Activated naive CD4-positive, alpha-beta T cell treated with anti-CD3 and anti-CD28 coated beads, Interleukin-2, amount 50 U/mL, for 72 hours (primary cell): ENCODE measurements around the gene CMYA5. TPM values are rescaled to one million over a fixed set of nuclear protein-coding genes. Genes with fewer than 3 reads are reported as not detected.
A peak's percentile ranks its signal among the peaks of the same experiment; 100 is the strongest.

Source experiments
- ATAC-seq, 2 donors: fragments of 150-1000 bp; cut with Tn5 transposase; 2 replicates each; pipeline ENCODE4 v1.10.0; 2021; ENCODE audit warnings: mild to moderate bottlenecking in 2 of 2, moderate library complexity in 2 of 2
- DNase-seq, 2 donors: peaks; one replicate each; pipeline ENCODE4 v3.0.0; 2021 to 2022; ENCODE audit warnings: low spot score in 2 of 2
- H3K27ac Mint-ChIP-seq, 2 donors: one replicate each; pipeline ENCODE4 v1.8.0; 2022; ENCODE audit warnings: mild to moderate bottlenecking in 2 of 2, mixed read lengths in 2 of 2
- H3K36me3 Mint-ChIP-seq, 2 donors: one replicate each; pipeline ENCODE4 v1.8.0; 2022; ENCODE audit warnings: mixed read lengths in 2 of 2
- H3K9me3 Mint-ChIP-seq, 2 donors: one replicate each; pipeline ENCODE4 v1.8.0; 2022; ENCODE audit warnings: mixed read lengths in 2 of 2
- total RNA-seq, 2 donors: library from RNA; stranded (reverse); gene quantifications; one replicate each; pipeline ENCODE4 v1.2.3, GENCODE V29; 2022

Gene CMYA5
- total RNA-seq, 2 donors from 2014 or later: 0.30 to 0.39 TPM

- H3K27ac Mint-ChIP-seq: no peak overlapping the region
- ATAC-seq (no peak), DNase-seq (no peak)
- peaks cover 11 to 13% of the 10 kb centered on the region in 2 donors for H3K36me3 Mint-ChIP-seq
- H3K9me3 Mint-ChIP-seq: no peaks in the 10 kb centered on the region
These were observed 40.0 kb downstream of the CMYA5 start for GRCh38 chr5:79729679-79730078.

- ATAC-seq (no peak), DNase-seq (no peak)
- Mint-ChIP-seq H3K27ac (no peak overlapping the region), H3K9me3 (no peaks in the 10 kb centered on the region), H3K36me3 (peaks cover 11 to 18% of the 10 kb centered on the region in 2 donors)
These were observed 40.9 kb downstream of the CMYA5 start for GRCh38 chr5:79730564-79730963.

DNA sequence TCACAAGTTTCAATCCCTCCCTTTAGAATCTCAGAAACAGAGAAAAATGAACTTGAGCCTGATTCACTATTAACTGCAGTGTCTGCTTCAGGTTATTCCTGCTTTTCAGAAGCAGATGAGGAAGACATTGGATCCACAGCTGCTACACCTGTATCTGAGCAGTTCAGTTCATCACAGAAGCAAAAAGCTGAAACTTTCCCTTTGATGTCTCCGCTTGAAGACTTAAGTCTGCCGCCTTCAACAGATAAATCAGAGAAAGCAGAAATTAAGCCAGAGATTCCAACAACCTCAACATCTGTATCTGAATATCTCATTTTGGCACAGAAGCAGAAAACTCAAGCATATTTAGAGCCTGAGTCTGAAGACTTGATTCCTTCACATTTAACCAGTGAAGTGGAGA is 42.1 kb downstream of the CMYA5 start:
- peaks cover 11 to 18% of the 10 kb centered on the region in 2 donors for H3K36me3 Mint-ChIP-seq
- no peak for ATAC-seq
- H3K9me3 Mint-ChIP-seq: no peaks in the 10 kb centered on the region
- DNase-seq: no peak
- no peak overlapping the region for H3K27ac Mint-ChIP-seq

- Mint-ChIP-seq H3K36me3 (peaks cover 1 to 19% of the 10 kb centered on the region in 2 donors), H3K27ac (peak overlapping the region; percentile 10 to 78), H3K9me3 (peaks cover 0 to 7% of the 10 kb centered on the region in 2 donors)
- ATAC-seq (peak; percentile 74 to 89), DNase-seq (no peak)
These were observed 47.2 kb downstream of the CMYA5 start for GRCh38 chr5:79736528-79737514.

- DNase-seq (no peak), ATAC-seq (no peak)
- H3K36me3 Mint-ChIP-seq: peaks cover 0 to 19% of the 10 kb centered on the region in 2 donors
- no peak overlapping the region for H3K27ac Mint-ChIP-seq
- peaks cover 0 to 7% of the 10 kb centered on the region in 2 donors for H3K9me3 Mint-ChIP-seq
These were observed 48.7 kb downstream of the CMYA5 start for GRCh38 chr5:79738349-79738748.

- peaks cover 0 to 7% of the 10 kb centered on the region in 2 donors for H3K9me3 Mint-ChIP-seq
- ATAC-seq: no peak
- no peak for DNase-seq
- H3K27ac Mint-ChIP-seq: no peak overlapping the region
- H3K36me3 Mint-ChIP-seq: peaks cover 0 to 9% of the 10 kb centered on the region in 2 donors
These were observed 53.0 kb downstream of the CMYA5 start for GRCh38 chr5:79742549-79743136.

DNA sequence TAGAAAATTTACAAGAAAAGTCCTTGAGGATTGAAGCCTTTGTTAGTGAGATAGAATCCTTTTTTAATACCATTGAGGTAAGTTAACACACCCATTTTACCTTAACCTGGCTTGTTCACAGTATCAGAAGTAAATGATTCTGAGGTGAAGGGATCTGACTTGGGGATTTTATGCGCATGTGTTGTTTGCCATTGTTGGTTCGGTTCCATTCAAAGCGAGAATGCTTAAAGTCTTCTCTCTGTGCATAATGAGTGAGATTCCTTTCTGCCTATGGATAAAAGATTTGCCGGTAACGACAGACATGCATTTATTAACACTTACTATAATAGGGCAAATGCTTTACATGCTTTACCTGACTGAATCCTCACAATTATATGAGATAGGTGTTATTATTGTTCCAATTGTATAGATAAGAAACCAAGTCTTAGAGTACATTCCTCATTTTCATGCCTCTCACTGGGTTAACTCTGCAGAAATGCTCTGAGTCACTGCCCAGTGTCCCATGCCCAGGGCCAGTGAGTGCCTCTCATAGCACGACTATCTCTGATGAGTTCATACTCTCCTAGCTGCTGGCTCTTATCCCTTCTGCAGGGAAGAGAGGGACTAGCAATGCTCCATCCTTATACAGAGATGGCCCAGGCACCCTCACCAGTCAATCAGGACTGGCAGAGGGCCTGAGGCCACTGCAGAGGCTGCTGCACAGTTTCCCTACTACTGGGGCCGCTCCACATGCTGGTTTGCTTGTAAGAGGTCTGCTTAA is 54.4 kb downstream of the CMYA5 start:
- Mint-ChIP-seq H3K9me3 (no peaks in the 10 kb centered on the region), H3K27ac (no peak overlapping the region), H3K36me3 (no peaks in the 10 kb centered on the region)
- no peak for ATAC-seq
- DNase-seq: no peak

GRCh38 chr5:79745255-79745654 is 55.6 kb downstream of the CMYA5 start:
- DNase-seq (no peak), ATAC-seq (no peak)
- Mint-ChIP-seq H3K27ac (no peak overlapping the region), H3K36me3 (no peaks in the 10 kb centered on the region), H3K9me3 (no peaks in the 10 kb centered on the region)

- no peak for ATAC-seq
- DNase-seq: no peak
- Mint-ChIP-seq H3K9me3 (no peaks in the 10 kb centered on the region), H3K27ac (no peak overlapping the region), H3K36me3 (no peaks in the 10 kb centered on the region)
These were observed 57.3 kb downstream of the CMYA5 start for GRCh38 chr5:79746642-79747569.

DNA sequence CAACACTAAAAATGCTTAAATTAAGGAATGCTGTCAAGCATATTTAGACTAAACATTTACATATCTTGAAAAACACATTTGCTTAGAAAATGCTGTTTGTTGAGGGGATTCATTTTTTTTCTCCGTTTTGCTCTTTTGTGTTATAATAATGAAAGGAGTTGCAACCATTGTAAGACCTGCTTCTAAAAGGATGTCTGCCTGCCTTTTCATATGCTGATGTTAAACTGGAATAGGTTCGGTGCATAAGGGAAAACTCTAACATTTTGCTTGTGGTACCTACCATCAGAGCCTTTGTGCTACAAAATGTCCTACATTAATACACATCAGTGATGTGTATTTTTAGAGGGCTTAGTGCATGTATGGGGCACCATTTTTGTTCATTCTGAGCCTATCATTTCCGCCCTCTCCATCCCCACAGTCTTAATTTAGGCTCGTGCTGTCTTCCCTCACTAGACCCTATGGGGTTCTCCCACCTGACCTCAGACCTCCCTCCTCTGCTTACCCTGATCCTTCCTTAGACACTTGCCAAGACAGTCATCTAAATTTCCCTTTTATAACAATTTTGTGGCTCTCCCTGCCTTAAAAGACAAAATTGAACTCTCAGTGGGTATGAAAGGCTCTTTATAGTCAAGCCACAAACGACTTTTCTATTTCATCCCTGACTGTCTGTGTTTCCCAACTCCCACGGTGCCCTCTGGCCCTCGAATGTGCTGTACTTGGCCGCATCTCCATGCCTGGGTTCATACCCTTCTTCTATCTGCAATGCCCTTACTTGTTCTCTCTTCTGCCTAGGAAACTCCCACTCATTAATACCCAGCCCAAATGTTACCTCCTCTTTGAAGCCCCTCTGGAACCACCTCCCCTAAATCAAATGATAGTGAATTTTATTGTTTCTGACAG is 61.2 kb downstream of the CMYA5 start:
- DNase-seq (no peak), ATAC-seq (no peak)
- Mint-ChIP-seq H3K36me3 (no peaks in the 10 kb centered on the region), H3K9me3 (peaks cover 0 to 5% of the 10 kb centered on the region in 2 donors), H3K27ac (no peak overlapping the region)

- H3K27ac Mint-ChIP-seq: no peak overlapping the region
- no peaks in the 10 kb centered on the region for H3K36me3 Mint-ChIP-seq
- H3K9me3 Mint-ChIP-seq: peaks cover 0 to 5% of the 10 kb centered on the region in 2 donors
These were observed 63.5 kb downstream of the CMYA5 start for GRCh38 chr5:79753092-79753491.

DNA sequence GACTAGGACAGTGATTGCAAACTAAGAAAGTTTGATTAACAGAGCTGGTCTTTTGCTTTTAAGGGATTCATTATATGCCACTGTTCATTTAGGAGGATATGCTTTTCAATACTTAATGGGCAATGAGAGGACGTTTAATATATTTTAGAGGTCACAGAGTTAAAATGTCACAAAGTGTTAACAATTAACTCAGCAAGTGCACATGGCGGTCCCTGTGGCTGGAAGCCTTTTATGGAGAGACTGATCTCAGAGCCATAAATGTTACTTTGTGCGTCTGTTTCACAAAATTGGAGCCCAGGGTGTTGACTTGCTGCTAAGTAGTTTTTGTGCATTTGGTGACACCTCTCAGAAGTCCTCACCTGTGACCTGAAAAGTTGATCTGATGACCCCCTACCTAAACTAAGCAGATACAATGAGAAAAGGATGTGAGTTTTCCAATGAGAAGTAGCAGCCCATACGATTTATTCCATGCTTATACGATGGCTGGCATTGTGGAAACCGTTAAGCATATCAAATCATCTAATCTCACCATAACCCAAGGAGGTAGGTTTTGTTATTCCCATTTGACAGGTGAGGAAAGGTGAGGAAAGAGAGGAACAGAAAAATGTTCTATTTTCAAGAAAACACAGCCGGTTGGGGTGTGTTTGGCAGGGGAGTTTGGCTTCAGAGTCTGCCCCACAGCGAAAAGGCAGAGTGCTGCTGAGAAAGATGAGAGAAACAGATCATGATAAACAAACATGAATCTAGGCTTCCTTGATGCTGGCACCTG is 64.4 kb downstream of the CMYA5 start:
- H3K36me3 Mint-ChIP-seq: no peaks in the 10 kb centered on the region
- no peak overlapping the region for H3K27ac Mint-ChIP-seq
- no peak for DNase-seq
- peaks cover 0 to 5% of the 10 kb centered on the region in 2 donors for H3K9me3 Mint-ChIP-seq
- ATAC-seq: no peak

More at GRCh38 chr5:79753092-79753491, 63.5 kb downstream of the CMYA5 start:
- DNase-seq: no peak
- ATAC-seq: no peak

DNA sequence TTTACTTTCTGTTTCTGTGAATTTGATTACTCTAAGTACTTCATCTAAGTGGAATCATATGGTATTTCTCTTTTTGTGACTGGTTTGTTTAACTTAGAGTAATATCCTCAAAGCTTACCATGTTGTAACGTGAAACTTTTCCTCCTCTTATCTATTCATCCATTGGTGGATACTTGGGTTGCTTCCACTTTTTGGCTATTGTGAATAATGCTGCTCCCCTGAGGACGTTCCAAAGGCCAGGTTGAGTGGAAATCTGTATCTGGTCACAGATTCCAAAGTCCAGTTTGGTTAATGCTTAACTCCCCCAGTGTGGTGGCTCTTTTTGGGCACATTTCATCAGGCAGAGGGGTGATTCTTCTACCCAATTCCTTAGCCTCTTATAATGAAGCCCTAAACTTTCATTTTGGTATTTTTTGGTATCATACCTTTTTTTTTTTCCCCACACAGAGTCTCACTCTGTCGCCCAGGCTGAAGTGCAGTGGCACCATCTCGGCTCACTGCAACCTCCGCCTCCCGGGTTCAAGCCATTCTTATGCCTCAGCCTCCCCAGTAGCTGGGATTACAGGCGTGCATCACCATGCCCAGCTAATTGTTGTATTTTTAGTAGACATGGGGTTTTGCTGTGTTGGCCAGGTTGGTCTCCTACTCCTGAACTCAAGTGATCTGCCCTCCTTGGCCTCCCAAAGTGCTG is 65.4 kb downstream of the CMYA5 start:
- DNase-seq (no peak), ATAC-seq (no peak)
- H3K36me3 Mint-ChIP-seq: no peaks in the 10 kb centered on the region
- H3K9me3 Mint-ChIP-seq: peaks cover 0 to 6% of the 10 kb centered on the region in 2 donors
- H3K27ac Mint-ChIP-seq: no peak overlapping the region

DNA sequence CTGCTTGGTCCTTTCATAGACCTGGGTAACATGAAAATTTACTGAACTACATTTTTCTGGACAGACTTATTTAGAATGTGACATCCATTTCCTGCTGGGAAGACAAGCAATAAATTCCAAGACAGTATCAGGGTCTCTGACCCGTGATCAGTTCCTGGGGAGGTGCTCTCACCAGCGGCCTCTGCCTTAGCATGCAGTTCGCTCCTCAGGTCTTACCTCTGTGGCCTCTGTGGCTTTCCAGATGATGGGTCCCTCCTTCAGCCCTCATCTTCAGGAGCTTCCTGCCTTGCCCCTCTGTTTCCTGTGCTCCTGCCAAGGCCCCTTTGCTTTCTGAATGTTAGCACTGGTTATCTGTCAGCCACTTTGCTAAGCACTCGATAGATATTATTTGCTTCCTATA is 66.4 kb downstream of the CMYA5 start:
- Mint-ChIP-seq H3K36me3 (no peaks in the 10 kb centered on the region), H3K27ac (no peak overlapping the region), H3K9me3 (peaks cover 0 to 11% of the 10 kb centered on the region in 2 donors)
- no peak for DNase-seq
- no peak for ATAC-seq
